A673 (cell line): ENCODE data around the gene STPG1.

Experiments used
- CTCF ChIP-seq: fragments of 300-800, 200-600 bp; sonication (generic); conservative IDR thresholded peaks from 2 replicates; pipeline ENCODE4 v1.5.1; 2017; ENCODE audit warnings: low read depth, mild to moderate bottlenecking, antibody characterized with exemption, low read length, moderate library complexity, mixed read lengths
- EZH2 ChIP-seq: fragments of 200-600 bp; sonication (generic); IDR thresholded peaks from 2 replicates; pipeline ENCODE4 v1.6.1; 2017; ENCODE audit warnings: borderline replicate concordance, low read depth, mild to moderate bottlenecking, mixed read lengths, antibody characterized with exemption, low read length; ENCODE audit not compliant: poor library complexity, severe bottlenecking

DNA sequence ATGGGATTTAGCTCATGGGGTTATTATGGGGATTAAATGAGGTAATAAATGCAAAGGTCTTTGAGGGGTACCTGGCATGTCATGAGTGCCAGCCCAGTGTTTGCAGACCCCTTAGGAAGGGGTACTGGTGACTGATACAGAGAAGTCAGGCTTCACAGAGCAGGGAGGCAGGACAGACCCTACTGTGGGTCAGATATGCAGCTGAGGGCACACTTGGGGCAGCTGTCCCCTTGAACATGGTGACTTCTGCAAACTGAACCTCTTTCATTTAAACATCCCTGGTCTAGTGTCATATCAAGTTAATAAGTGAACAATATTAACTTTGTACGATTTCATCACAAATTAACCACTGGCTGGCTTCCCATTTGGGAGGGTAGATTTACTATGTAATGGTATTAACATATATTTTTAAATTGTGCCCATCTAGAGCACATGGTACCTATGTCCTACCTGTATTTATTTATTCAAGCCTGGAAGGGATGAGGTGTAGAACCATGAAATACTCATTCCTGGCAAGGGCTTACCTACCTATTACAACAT, 25.9 kb downstream of the STPG1 start:
- TF ChIP-seq EZH2 = no peak
- no peak for TF ChIP-seq CTCF
